ENCODE measurements around the gene QSOX2.

Gene QSOX2

GRCh38 chr9:136254381-136255165 lies 9.0 kb upstream of the QSOX2 start:
- no peak for FAIRE-seq
- DNase-seq (ENCODE audit: extremely low spot score, insufficient read length, low read depth): no peak

- no peak for FAIRE-seq
Observed at GRCh38 chr9:136253246-136254130, 7.9 kb upstream of the QSOX2 start.

GRCh38 chr9:136252846-136253245 lies 7.2 kb upstream of the QSOX2 start:
- no peak for FAIRE-seq

More at GRCh38 chr9:136253246-136254130, 7.9 kb upstream of the QSOX2 start:
- DNase-seq (ENCODE audit: extremely low spot score, insufficient read length, low read depth): no peak

GRCh38 chr9:136252281-136252680 lies 6.7 kb upstream of the QSOX2 start:
- DNase-seq (ENCODE audit: extremely low spot score, insufficient read length, low read depth): no peak
- no peak for FAIRE-seq

More at GRCh38 chr9:136252846-136253245, 7.2 kb upstream of the QSOX2 start:
- no peak for DNase-seq (ENCODE audit: extremely low spot score, insufficient read length, low read depth)

- DNase-seq (ENCODE audit: extremely low spot score, insufficient read length, low read depth) (no peak), FAIRE-seq (no peak)
Observed at GRCh38 chr9:136251264-136252115, 5.9 kb upstream of the QSOX2 start.

GRCh38 chr9:136250676-136251075 lies 5.1 kb upstream of the QSOX2 start:
- DNase-seq (ENCODE audit: extremely low spot score, insufficient read length, low read depth): no peak
- FAIRE-seq: no peak

- FAIRE-seq (no peak), DNase-seq (ENCODE audit: extremely low spot score, insufficient read length, low read depth) (no peak)
Observed at GRCh38 chr9:136249877-136250559, 4.4 kb upstream of the QSOX2 start.

- FAIRE-seq (no peak), DNase-seq (ENCODE audit: extremely low spot score, insufficient read length, low read depth) (no peak)
Observed at GRCh38 chr9:136248951-136249876, 3.6 kb upstream of the QSOX2 start.

- no peak for DNase-seq (ENCODE audit: extremely low spot score, insufficient read length, low read depth)
- FAIRE-seq: no peak
Observed at GRCh38 chr9:136247947-136248637, 2.5 kb upstream of the QSOX2 start.

GRCh38 chr9:136247551-136247916 lies 1.9 kb upstream of the QSOX2 start:
- FAIRE-seq: no peak
- no peak for DNase-seq (ENCODE audit: extremely low spot score, insufficient read length, low read depth)

GRCh38 chr9:136246849-136247550 lies 1.4 kb upstream of the QSOX2 start:
- DNase-seq (ENCODE audit: extremely low spot score, insufficient read length, low read depth) (no peak), FAIRE-seq (no peak)

- FAIRE-seq (no peak), DNase-seq (ENCODE audit: extremely low spot score, insufficient read length, low read depth) (no peak)
Observed at GRCh38 chr9:136244969-136245218, 718 bp downstream of the QSOX2 start.

- FAIRE-seq (peak; percentile 97), DNase-seq (ENCODE audit: extremely low spot score, insufficient read length, low read depth) (no peak)
Observed at GRCh38 chr9:136244122-136244968, 1.3 kb downstream of the QSOX2 start.

GRCh38 chr9:136243631-136244030 lies 2.0 kb downstream of the QSOX2 start:
- DNase-seq (ENCODE audit: extremely low spot score, insufficient read length, low read depth) (no peak), FAIRE-seq (peak; percentile 89)

GRCh38 chr9:136242918-136243525 lies 2.6 kb downstream of the QSOX2 start:
- FAIRE-seq: peak; percentile 60
- no peak for DNase-seq (ENCODE audit: extremely low spot score, insufficient read length, low read depth)

- DNase-seq (ENCODE audit: extremely low spot score, insufficient read length, low read depth): no peak
- FAIRE-seq: no peak
Observed at GRCh38 chr9:136242248-136242647, 3.4 kb downstream of the QSOX2 start.

Measured in GM18507 (cell line).